IMR-90 (cell line): ENCODE results near the gene EXO1. TPM values are rescaled to one million over a fixed set of nuclear protein-coding genes. Genes with fewer than 3 reads are reported as not detected.

Experiments used
- ATAC-seq: fragments of 200-7000 bp; cut with Tn5 transposase; 2 replicates; pipeline ENCODE4 v1.9.1; 2020; ENCODE audit warnings: low read depth, mild to moderate bottlenecking, moderate library complexity
- BruUV-seq: library from RNA; stranded (reverse); fragments of 400-500 nt; replicated peaks from 2 replicates; lab custom pipeline; 2021; lab: Mats Ljungman, UMichigan
- CTCF ChIA-PET: fragments of 300-600 bp; formaldehyde crosslinking; extraction: SDS; loops from one replicate; lab custom pipeline; 2021; ENCODE audit warnings: antibody characterized with exemption; lab: Yijun Ruan, JAX
- POLR2A ChIA-PET: fragments of 300-600 bp; sonication (Branson Sonifier 250); formaldehyde crosslinking; loops from one replicate; lab custom pipeline; 2022; ENCODE audit warnings: antibody characterized with exemption; ENCODE audit not compliant: unreplicated experiment; lab: Charles Lee
- DNase-seq: peaks from one replicate; pipeline ENCODE4 v3.0.0; 2013
- H2AFZ ChIP-seq: replicated peaks from 2 replicates; pipeline ENCODE3; 2013; ENCODE audit warnings: low read length, mild to moderate bottlenecking; ENCODE audit not compliant: poor library complexity
- H2AK5ac ChIP-seq: 2 replicates; pipeline ENCODE4 v1.6.1; 2013; ENCODE audit warnings: low read depth, low read length, inconsistent platforms
- H2AK9ac ChIP-seq: replicated peaks from 2 replicates; pipeline ENCODE3; 2013; ENCODE audit warnings: mild to moderate bottlenecking, low read depth, low read length, moderate library complexity; ENCODE audit not compliant: poor library complexity
- H2BK120ac ChIP-seq: 2 replicates; pipeline ENCODE4 v1.6.1; 2013; ENCODE audit warnings: low read depth, low read length, inconsistent platforms
- H2BK15ac ChIP-seq: 3 replicates; pipeline ENCODE4 v1.6.1; 2013; ENCODE audit warnings: low read depth, low read length, inconsistent platforms
- H2BK20ac ChIP-seq: 2 replicates; pipeline ENCODE4 v1.6.1; 2013; ENCODE audit warnings: low read depth, mild to moderate bottlenecking, inconsistent platforms, low read length, moderate library complexity
- H2BK5ac ChIP-seq: 2 replicates; pipeline ENCODE4 v1.6.1; 2013; ENCODE audit warnings: mild to moderate bottlenecking, low read depth, low read length, inconsistent platforms; ENCODE audit not compliant: poor library complexity, severe bottlenecking
- H3K14ac ChIP-seq: replicated peaks from 2 replicates; pipeline ENCODE4 v1.6.1; 2013; ENCODE audit warnings: low read depth, low read length, inconsistent platforms
- H3K18ac ChIP-seq: 2 replicates; pipeline ENCODE4 v1.6.1; 2013; ENCODE audit warnings: low read depth, low read length, control low read depth
- H3K23ac ChIP-seq: 2 replicates; pipeline ENCODE4 v1.6.1; 2013; ENCODE audit warnings: low read depth, low read length, inconsistent platforms
- H3K27ac ChIP-seq: 2 replicates; pipeline ENCODE4 v1.5.1; 2013; ENCODE audit warnings: mild to moderate bottlenecking, control low read depth, low read length; ENCODE audit not compliant: insufficient read depth
- H3K27me3 ChIP-seq: 2 replicates; pipeline ENCODE4 v1.6.1; 2013; ENCODE audit warnings: low read length; ENCODE audit not compliant: control insufficient read depth, insufficient read depth
- H3K36me3 ChIP-seq: 2 replicates; pipeline ENCODE4 v1.6.1; 2013; ENCODE audit warnings: low read length, mixed read lengths; ENCODE audit not compliant: control insufficient read depth, insufficient read depth
- H3K4ac ChIP-seq: 2 replicates; pipeline ENCODE4 v1.6.1; 2013; ENCODE audit warnings: low read depth, low read length, inconsistent platforms
- H3K4me1 ChIP-seq: 2 replicates; pipeline ENCODE4 v1.6.1; 2013; ENCODE audit warnings: low read length, mixed read lengths; ENCODE audit not compliant: control insufficient read depth, insufficient read depth
- H3K4me2 ChIP-seq: 2 replicates; pipeline ENCODE4 v1.6.1; 2013; ENCODE audit warnings: low read depth, mild to moderate bottlenecking, control low read depth, low read length, moderate library complexity
- H3K4me3 ChIP-seq: 2 replicates; pipeline ENCODE4 v1.5.1; 2013; ENCODE audit warnings: low read depth, mild to moderate bottlenecking, control low read depth, low read length, moderate library complexity; ENCODE audit not compliant: insufficient read depth
- H3K56ac ChIP-seq: 2 replicates; pipeline ENCODE4 v1.6.1; 2013; ENCODE audit warnings: low read length, inconsistent platforms; ENCODE audit not compliant: insufficient read depth; ENCODE audit errors: extremely low read depth
- H3K79me1 ChIP-seq, 2 experiments: 2 replicates each; pipeline ENCODE4 v1.6.1; 2013; ENCODE audit warnings: low read length in 2 of 2, inconsistent platforms in 1 of 2, low read depth in 1 of 2
- H3K9ac ChIP-seq: 2 replicates; pipeline ENCODE4 v1.6.1; 2013; ENCODE audit warnings: low read depth, low read length, control low read depth
- H3K9me1 ChIP-seq: 2 replicates; pipeline ENCODE4 v1.6.1; 2013; ENCODE audit warnings: low read length, inconsistent platforms; ENCODE audit not compliant: insufficient read depth
- H3K9me3 ChIP-seq: 2 replicates; pipeline ENCODE4 v1.6.1; 2013; ENCODE audit warnings: low read length; ENCODE audit not compliant: control insufficient read depth, insufficient read depth
- H4K20me1 ChIP-seq: 2 replicates; pipeline ENCODE4 v1.6.1; 2013; ENCODE audit warnings: low read length, inconsistent platforms; ENCODE audit not compliant: insufficient read depth
- H4K5ac ChIP-seq: 2 replicates; pipeline ENCODE4 v1.6.1; 2013; ENCODE audit warnings: mild to moderate bottlenecking, low read depth, low read length, control low read depth
- H4K8ac ChIP-seq, 2 experiments: 2 replicates each; pipeline ENCODE4 v1.6.1; 2013; ENCODE audit warnings: low read depth in 2 of 2, low read length in 2 of 2, control low read depth in 1 of 2, inconsistent platforms in 1 of 2
- H4K91ac ChIP-seq: 2 replicates; pipeline ENCODE4 v1.6.1; 2013; ENCODE audit warnings: low read depth, low read length, inconsistent platforms; ENCODE audit not compliant: insufficient read depth
- BHLHE40 ChIP-seq: fragments of 150-350 bp; IDR thresholded peaks from 2 replicates; pipeline ENCODE4 v1.6.1; 2016; ENCODE audit warnings: mild to moderate bottlenecking, low read depth, low read length
- CEBPB ChIP-seq: IDR thresholded peaks from 2 replicates; pipeline ENCODE4 v1.6.1; 2012; ENCODE audit warnings: low read depth, low read length, improper control_type of control experiment
- MXI1 ChIP-seq: IDR thresholded peaks from 2 replicates; pipeline ENCODE4 v1.6.1; 2012; ENCODE audit warnings: low read depth, mild to moderate bottlenecking, low read length, moderate library complexity, borderline replicate concordance
- WGBS, 2 experiments: methylation state at CpG; one replicate each; pipeline versions ENCODE4 v1.1.5 to v1.1.7; 2013; ENCODE audit warnings: missing lambda C conversion rate in 2 of 2; ENCODE audit not compliant: insufficient read length in 1 of 2; ENCODE audit errors: extremely low coverage in 2 of 2; 5-methylcytosine and 5-hydroxymethylcytosine counted together
- dilution Hi-C: fragments of 300-500 bp; cut with HindIII; formaldehyde crosslinking; loops from one replicate; pipeline ENCODE4 v1.14.3; 2018; ENCODE audit warnings: low sequenced_read_pairs; ENCODE audit not compliant: unreplicated experiment
- in situ Hi-C: fragments of 300-500 bp; cut with MboI; formaldehyde crosslinking; loops from 3 replicates; pipeline ENCODE4 v1.14.3; 2019; ENCODE audit warnings: low sequenced_read_pairs, inconsistent platforms, mixed read lengths
- intact Hi-C: fragments of 100-400 bp; cut with micrococcal nuclease; formaldehyde crosslinking; loops from 2 replicates; pipeline ENCODE4 v1.10.0; 2022
- polyA plus RNA-seq, 3 experiments: library from polyadenylated mRNA; depleted of rRNA; stranded (reverse); fragments of >200 nt; gene quantifications; 2 replicates each; pipeline ENCODE4 v1.2.3, GENCODE V29; 2012; ENCODE audit warnings: low replicate concordance in 1 of 3
- total RNA-seq: library from RNA; depleted of rRNA; stranded (reverse); fragments of >200 nt; gene quantifications from 2 replicates; pipeline ENCODE4 v1.2.3, GENCODE V29; 2012
- TF ChIP-seq, protein P1 (sequence below): fragments of 150-350 bp; IDR thresholded peaks from 2 replicates; pipeline ENCODE4 v1.6.1; 2016; ENCODE audit warnings: low read depth, mild to moderate bottlenecking, low read length, moderate library complexity, borderline replicate concordance

Gene EXO1
- total and polyA plus RNA-seq, 2 of the 4 experiments (the other 2 are of a cell fraction): 5.1 to 12.9 TPM

DNA sequence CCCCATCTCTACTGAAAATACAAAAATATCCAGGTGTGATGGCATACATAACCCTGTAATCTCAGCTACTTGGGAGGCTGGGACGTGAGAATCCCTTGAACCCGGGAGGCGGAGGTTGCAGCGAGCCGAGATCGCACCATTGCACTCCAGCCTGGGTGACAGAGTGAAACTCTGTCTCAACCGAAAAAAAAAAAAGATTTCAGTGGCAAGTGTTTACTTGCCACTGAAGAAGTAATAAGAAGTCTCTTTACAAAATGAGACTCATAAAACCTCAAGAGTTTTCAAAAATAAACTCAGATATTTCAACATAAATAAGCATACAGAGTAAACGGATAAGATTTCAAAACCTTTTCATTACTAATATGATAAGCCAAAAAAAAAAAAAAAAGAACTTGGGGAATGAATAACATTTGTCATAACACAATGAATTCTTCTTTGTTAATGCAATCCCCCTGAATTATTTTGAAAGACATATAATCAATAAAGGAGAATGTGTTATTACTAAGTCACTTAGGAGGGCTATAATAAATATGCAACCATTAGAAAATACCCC is 34.2 kb upstream of the EXO1 start:
- CTCF ChIA-PET: no interaction called here
- no peak overlapping the region for H2BK15ac ChIP-seq
- TF ChIP-seq CEBPB: no peak
- TF ChIP-seq BHLHE40: no peak
- no peak for TF ChIP-seq MXI1
- TF ChIP-seq, protein P1, sequence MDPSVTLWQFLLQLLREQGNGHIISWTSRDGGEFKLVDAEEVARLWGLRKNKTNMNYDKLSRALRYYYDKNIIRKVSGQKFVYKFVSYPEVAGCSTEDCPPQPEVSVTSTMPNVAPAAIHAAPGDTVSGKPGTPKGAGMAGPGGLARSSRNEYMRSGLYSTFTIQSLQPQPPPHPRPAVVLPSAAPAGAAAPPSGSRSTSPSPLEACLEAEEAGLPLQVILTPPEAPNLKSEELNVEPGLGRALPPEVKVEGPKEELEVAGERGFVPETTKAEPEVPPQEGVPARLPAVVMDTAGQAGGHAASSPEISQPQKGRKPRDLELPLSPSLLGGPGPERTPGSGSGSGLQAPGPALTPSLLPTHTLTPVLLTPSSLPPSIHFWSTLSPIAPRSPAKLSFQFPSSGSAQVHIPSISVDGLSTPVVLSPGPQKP: no peak
- no peak overlapping the region for H2BK120ac ChIP-seq
- in situ Hi-C loops (no loop called here), dilution Hi-C loops (no loop called here), intact Hi-C loops (no loop called here)
- DNase-seq (peak; percentile 58), ATAC-seq (peak; percentile 42)
- POLR2A ChIA-PET: no interaction called here
- no peak overlapping the region for H3K4me2 ChIP-seq
- no peak overlapping the region for H3K14ac ChIP-seq
- no peak overlapping the region for H2AK9ac ChIP-seq
- no peaks in the 10 kb centered on the region for H3K9me3 ChIP-seq
- no peaks in the 10 kb centered on the region for H3K36me3 ChIP-seq
- WGBS, 2 experiments: no CpG with 5 or more reads among the region's 8 CpGs
- no peak overlapping the region for H3K4me3 ChIP-seq
- no TSS peak for BruUV-seq
- no peak overlapping the region; the same call in 1 of the 2 replicates for H4K5ac ChIP-seq
- no peak overlapping the region for H3K56ac ChIP-seq
- no peaks in the 10 kb centered on the region for H3K79me1 ChIP-seq
- H3K4ac ChIP-seq: no peak overlapping the region; the same call in 1 of the 2 replicates
- no peak overlapping the region for H4K8ac ChIP-seq
- no peak overlapping the region for H3K27ac ChIP-seq
- no peak overlapping the region for H2BK5ac ChIP-seq
- H4K91ac ChIP-seq: no peak overlapping the region
- H3K27me3 ChIP-seq: no peaks in the 10 kb centered on the region
- no peak overlapping the region for H2AFZ ChIP-seq
- H2BK20ac ChIP-seq: no peak overlapping the region
- no peaks in the 10 kb centered on the region for H4K20me1 ChIP-seq
- H3K18ac ChIP-seq: no peak overlapping the region
- H2AK5ac ChIP-seq: no peak overlapping the region
- no peak overlapping the region for H3K23ac ChIP-seq
- H3K4me1 ChIP-seq: peaks cover 10% of the 10 kb centered on the region
- H3K9ac ChIP-seq: no peak overlapping the region
- H3K9me1 ChIP-seq: no peaks in the 10 kb centered on the region; the same call in 1 of the 2 replicates
